Measurements from ENCODE around the gene ITFG1. TPM values are rescaled to one million over a fixed set of nuclear protein-coding genes. Genes with fewer than 3 reads are reported as not detected.

Gene ITFG1
- 50.0 and 75.4 TPM in 2 replicates for total RNA-seq

- DNase-seq, result peak; percentile 93
These were observed at the start of gene ITFG1, which contains the start of gene PHKB for GRCh38 chr16:47460711-47461597. Gene ITFG1, minus strand, starts transcription at chr16:47461063. Its CDS starts 18 bp downstream, at chr16:47461045. Gene PHKB, plus strand, starts transcription at chr16:47461331. Its CDS starts 20 bp downstream, at chr16:47461351.

GRCh38 chr16:47507701-47508100 is 46.8 kb upstream of the ITFG1 start:
- peak; percentile 2 for DNase-seq

GRCh38 chr16:47506800-47507199 is 45.9 kb upstream of the ITFG1 start:
- no peak for DNase-seq

GRCh38 chr16:47504599-47504998 is 43.7 kb upstream of the ITFG1 start:
- DNase-seq, result no peak

- DNase-seq, result peak; percentile 65
These were observed 43.1 kb upstream of the ITFG1 start for GRCh38 chr16:47503936-47504335.

GRCh38 chr16:47499700-47500264 is 38.9 kb upstream of the ITFG1 start:
- no peak for DNase-seq

GRCh38 chr16:47499080-47499699 is 38.3 kb upstream of the ITFG1 start:
- no peak for DNase-seq

GRCh38 chr16:47493381-47494337 is 32.8 kb upstream of the ITFG1 start:
- DNase-seq, result no peak

- peak; percentile 69 for DNase-seq
These were observed 31.8 kb upstream of the ITFG1 start for GRCh38 chr16:47492428-47493377.

GRCh38 chr16:47492036-47492427 is 31.2 kb upstream of the ITFG1 start:
- DNase-seq, result no peak

GRCh38 chr16:47490471-47490870 is 29.6 kb upstream of the ITFG1 start:
- DNase-seq, result no peak

GRCh38 chr16:47488051-47488450 is 27.2 kb upstream of the ITFG1 start:
- DNase-seq, result no peak

GRCh38 chr16:47486856-47487255 is 26.0 kb upstream of the ITFG1 start:
- no peak for DNase-seq

GRCh38 chr16:47483616-47484015 is 22.8 kb upstream of the ITFG1 start:
- DNase-seq, result no peak

GRCh38 chr16:47481698-47482374 is 21.0 kb upstream of the ITFG1 start:
- DNase-seq, result no peak

GRCh38 chr16:47480410-47480809 is 19.5 kb upstream of the ITFG1 start:
- DNase-seq, result no peak

GRCh38 chr16:47477679-47478078 is 16.8 kb upstream of the ITFG1 start:
- DNase-seq, result peak; percentile 10

GRCh38 chr16:47476654-47477345 is 15.9 kb upstream of the ITFG1 start:
- no peak for DNase-seq

- DNase-seq, result peak; percentile 28
These were observed 14.9 kb upstream of the ITFG1 start for GRCh38 chr16:47475786-47476185.

- DNase-seq, result no peak
These were observed 12.9 kb upstream of the ITFG1 start for GRCh38 chr16:47473792-47474191.
